Endothelial cell of umbilical vein (primary cell): ENCODE results near the gene AGAP3. TPM values are rescaled to one million over a fixed set of nuclear protein-coding genes. Genes with fewer than 3 reads are reported as not detected.

Experiments
- BruUV-seq: library from RNA; stranded (reverse); fragments of 400-500 nt; replicated peaks from 2 replicates; lab custom pipeline; 2021; lab: Mats Ljungman, UMichigan
- CTCF ChIA-PET: fragments of 300-600, 350-600 bp; sonication (Branson Sonifier 250); formaldehyde crosslinking; loops from one replicate; lab custom pipeline; 2021; ENCODE audit warnings: antibody characterized with exemption, inconsistent platforms; lab: Charles Lee
- POLR2A ChIA-PET: fragments of 300-600, 350-600 bp; sonication (Branson Sonifier 250); formaldehyde crosslinking; loops from one replicate; lab custom pipeline; 2021; ENCODE audit warnings: antibody characterized with exemption, inconsistent platforms; lab: Charles Lee
- DNase-seq: peaks from one replicate; pipeline ENCODE4 v3.0.0-alpha.2; 2011; ENCODE audit warnings: low read depth, low spot score
- FAIRE-seq: peaks from 2 replicates; lab custom pipeline; 2011; peaks lifted over from hg19 to GRCh38; lab: Jason Lieb, UNC
- H2AFZ ChIP-seq: 2 replicates; pipeline ENCODE4 v1.6.0; 2012; ENCODE audit warnings: low read depth, low read length, control low read depth, inconsistent platforms
- H3K27ac ChIP-seq: 2 replicates; pipeline ENCODE4 v1.5.1; 2011; ENCODE audit warnings: low read depth, mild to moderate bottlenecking, control low read depth, low read length, moderate library complexity; ENCODE audit not compliant: insufficient read depth
- H3K27me3 ChIP-seq, 2 experiments: 2 replicates each; pipeline versions ENCODE4 v1.6.0 to v1.6.1; 2011; ENCODE audit warnings: low read length in 2 of 2, mixed read lengths in 1 of 2; ENCODE audit not compliant: control insufficient read depth in 2 of 2, insufficient read depth in 2 of 2
- H3K36me3 ChIP-seq, 2 experiments: 2 replicates in 1 of 2; 3 replicates in 1 of 2; pipeline ENCODE4 v1.5.1; 2011; ENCODE audit warnings: low read length in 2 of 2, mild to moderate bottlenecking in 1 of 2, moderate library complexity in 1 of 2; ENCODE audit not compliant: control insufficient read depth in 2 of 2, insufficient read depth in 2 of 2; ENCODE audit errors: extremely low read depth in 1 of 2
- H3K4me1 ChIP-seq: 3 replicates; pipeline ENCODE4 v1.5.1; 2011; ENCODE audit warnings: mild to moderate bottlenecking, low read length; ENCODE audit not compliant: control insufficient read depth, insufficient read depth; ENCODE audit errors: extremely low read depth
- H3K4me2 ChIP-seq: 2 replicates; pipeline ENCODE4 v1.6.1; 2011; ENCODE audit warnings: low read length, control low read depth, mixed read lengths; ENCODE audit not compliant: insufficient read depth
- H3K4me3 ChIP-seq, 3 experiments: fragments of 200-600 bp in 1 of 3; sonication (generic), shearing (Covaris generic) in 1 of 3; replicated peaks in 1 of 3; 2 replicates each; pipeline ENCODE4 v1.5.1; 2011 to 2016; ENCODE audit warnings: control low read depth in 3 of 3, low read length in 3 of 3, mild to moderate bottlenecking in 2 of 3, inconsistent platforms in 1 of 3, low read depth in 1 of 3, moderate library complexity in 1 of 3; ENCODE audit not compliant: insufficient read depth in 1 of 3
- H3K79me2 ChIP-seq: 2 replicates; pipeline ENCODE4 v1.6.0; 2012; ENCODE audit warnings: low read length, inconsistent platforms; ENCODE audit not compliant: control insufficient read depth, insufficient read depth
- H3K9ac ChIP-seq: replicated peaks from 2 replicates; pipeline ENCODE3; 2011; ENCODE audit warnings: low read length, control low read depth; ENCODE audit not compliant: insufficient read depth; ENCODE audit errors: extremely low read depth
- H3K9me1 ChIP-seq: replicated peaks from 3 replicates; pipeline ENCODE4 v1.6.0; 2011; ENCODE audit warnings: mild to moderate bottlenecking, low read length; ENCODE audit not compliant: control insufficient read depth, insufficient read depth; ENCODE audit errors: extremely low read depth
- H3K9me3 ChIP-seq: replicated peaks from 2 replicates; pipeline ENCODE4 v1.5.1; 2012; ENCODE audit warnings: low read length, inconsistent platforms; ENCODE audit not compliant: control insufficient read depth, insufficient read depth
- H4K20me1 ChIP-seq: replicated peaks from 2 replicates; pipeline ENCODE3; 2011; ENCODE audit warnings: mild to moderate bottlenecking, low read length; ENCODE audit not compliant: control insufficient read depth, insufficient read depth; ENCODE audit errors: extremely low read depth
- CTCF ChIP-seq, 2 donors: IDR thresholded peaks; 1 replicate in 1 of 2; 2 replicates in 1 of 2; pipeline ENCODE4 v1.5.1; 2011; ENCODE audit warnings: low read length in 2 of 2, mild to moderate bottlenecking in 2 of 2, moderate library complexity in 2 of 2, control low read depth in 1 of 2, inconsistent platforms in 1 of 2, low read depth in 1 of 2; ENCODE audit not compliant: insufficient read depth in 1 of 2; ENCODE audit errors: extremely low read depth in 1 of 2
- FOS ChIP-seq: IDR thresholded peaks from 2 replicates; pipeline ENCODE4 v1.6.1; 2011; ENCODE audit warnings: mild to moderate bottlenecking, low read length, moderate library complexity, borderline replicate concordance; ENCODE audit not compliant: insufficient read depth
- GATA2 ChIP-seq: IDR thresholded peaks from 2 replicates; pipeline ENCODE4 v1.7.0; 2011; ENCODE audit warnings: low read depth, mild to moderate bottlenecking, moderate library complexity, mixed read lengths, low read length; ENCODE audit not compliant: insufficient read length, insufficient read depth
- JUN ChIP-seq: IDR thresholded peaks from 2 replicates; pipeline ENCODE4 v1.6.1; 2011; ENCODE audit warnings: borderline replicate concordance, low read depth; ENCODE audit not compliant: insufficient read length, insufficient read depth
- MAX ChIP-seq: IDR thresholded peaks from 2 replicates; pipeline ENCODE4 v1.6.1; 2011; ENCODE audit not compliant: insufficient read depth, insufficient read length
- MYC ChIP-seq: IDR thresholded peaks from one replicate; pipeline ENCODE4 v1.6.1; 2011; ENCODE audit warnings: mild to moderate bottlenecking, low read depth, low read length
- POLR2A ChIP-seq: IDR thresholded peaks from 2 replicates; pipeline ENCODE4 v1.6.1; 2012; ENCODE audit warnings: low read depth, mild to moderate bottlenecking, control low read depth, low read length
- POLR2AphosphoS5 ChIP-seq: IDR thresholded peaks from 2 replicates; pipeline ENCODE4 v1.6.1; 2012; ENCODE audit warnings: low read depth, mild to moderate bottlenecking, control low read depth, low read length, moderate library complexity; ENCODE audit not compliant: insufficient read depth
- dilution Hi-C: fragments of 300-500 bp; cut with MboI; formaldehyde crosslinking; loops from one replicate; pipeline ENCODE4 v1.15.0; 2019; ENCODE audit warnings: low sequenced_read_pairs; ENCODE audit not compliant: extremely low pct_ligation_motif_present
- intact Hi-C: fragments of 100-400 bp; cut with micrococcal nuclease; formaldehyde crosslinking; loops from one replicate; pipeline ENCODE4 v1.10.0; 2022
- polyA plus RNA-seq, 4 experiments: library from polyadenylated mRNA; depleted of rRNA in 3 of 4; stranded (reverse) in 3 of 4; unstranded in 1 of 4; fragments of >200 nt; gene quantifications; 2 replicates each; pipeline versions ENCODE4 v1.2.1 to v1.2.3, GENCODE V29; 2011 to 2012; ENCODE audit warnings: missing spikeins in 1 of 4
- total RNA-seq: library from RNA; stranded (reverse); gene quantifications from 2 replicates; pipeline ENCODE4 v1.2.3, GENCODE V29; 2021

Gene AGAP3
- total and polyA plus RNA-seq, 2 donors (not counting 3 experiments of a cell fraction or from before 2014, with no cell fraction given): 171 to 174 TPM

- no peak overlapping the region for H3K9ac ChIP-seq
- ChIA-PET CTCF (no interaction called here), POLR2A (no interaction called here)
- H3K9me1 ChIP-seq: no peaks in the 10 kb centered on the region
- no peaks in the 10 kb centered on the region for H3K36me3 ChIP-seq
- dilution Hi-C loops (no loop called here), intact Hi-C loops (no loop called here)
- H4K20me1 ChIP-seq: no peaks in the 10 kb centered on the region
- H2AFZ ChIP-seq: no peak overlapping the region
- no peaks in the 10 kb centered on the region for H3K27me3 ChIP-seq
- H3K9me3 ChIP-seq: no peaks in the 10 kb centered on the region
- FAIRE-seq (no peak), DNase-seq (no peak)
- peaks cover 26% of the 10 kb centered on the region for H3K4me1 ChIP-seq
- no peak overlapping the region for H3K4me2 ChIP-seq
- no peak overlapping the region for H3K27ac ChIP-seq
- TF ChIP-seq POLR2A (no peak), MAX (no peak), POLR2AphosphoS5 (no peak), FOS (no peak), MYC (no peak), JUN (no peak), CTCF (IDR thresholded peaks at IDR 0.05; ENCODE audit: extremely low read depth in 1 of 2, insufficient read depth in 1 of 2, low read depth in 1 of 2, low read length in 2 of 2) (no peak), GATA2 (no peak)
- no peak overlapping the region for H3K4me3 ChIP-seq
- peaks cover 16% of the 10 kb centered on the region for H3K79me2 ChIP-seq
- BruUV-seq: no TSS peak
These were observed 30.0 kb upstream of the AGAP3 start for GRCh38 chr7:151056283-151056665.
